H9 (cell line): Measurements from ENCODE around the gene PDXP. TPM values are rescaled to one million over a fixed set of nuclear protein-coding genes. Genes with fewer than 3 reads are reported as not detected.

Experiments used
- DNase-seq: peaks from one replicate; pipeline ENCODE4 v3.0.0-alpha.2; 2017
- H2AFZ ChIP-seq: one replicate; pipeline ENCODE4 v1.6.1; 2013; ENCODE audit warnings: mild to moderate bottlenecking, low read length, control low read depth, moderate library complexity
- H2AK5ac ChIP-seq: 2 replicates; pipeline ENCODE4 v1.6.1; 2013; ENCODE audit warnings: low read length, control low read depth, mixed read lengths; ENCODE audit not compliant: insufficient read length
- H2BK120ac ChIP-seq: one replicate; pipeline ENCODE4 v1.6.1; 2013; ENCODE audit warnings: low read depth, mild to moderate bottlenecking, low read length, control low read depth, inconsistent platforms; ENCODE audit not compliant: poor library complexity, severe bottlenecking
- H2BK12ac ChIP-seq: 2 replicates; pipeline ENCODE4 v1.6.1; 2013; ENCODE audit warnings: low read length, control low read depth, mixed read lengths, low read depth; ENCODE audit not compliant: insufficient read length
- H2BK15ac ChIP-seq: 2 replicates; pipeline ENCODE4 v1.6.1; 2013; ENCODE audit warnings: low read depth, low read length, control low read depth
- H2BK20ac ChIP-seq: one replicate; pipeline ENCODE4 v1.6.1; 2013; ENCODE audit warnings: low read depth, mild to moderate bottlenecking, low read length, control low read depth, inconsistent platforms; ENCODE audit not compliant: poor library complexity, severe bottlenecking
- H2BK5ac ChIP-seq: 2 replicates; pipeline ENCODE4 v1.6.1; 2013; ENCODE audit warnings: low read length, control low read depth, mixed read lengths; ENCODE audit not compliant: insufficient read length
- H3K14ac ChIP-seq: 2 replicates; pipeline ENCODE4 v1.6.1; 2013; ENCODE audit warnings: low read length, control low read depth; ENCODE audit not compliant: insufficient read depth
- H3K18ac ChIP-seq: 2 replicates; pipeline ENCODE4 v1.6.1; 2013; ENCODE audit warnings: low read depth, mild to moderate bottlenecking, mixed read lengths, low read length, control low read depth; ENCODE audit not compliant: insufficient read length
- H3K23ac ChIP-seq: 2 replicates; pipeline ENCODE4 v1.6.1; 2013; ENCODE audit warnings: low read length, control low read depth, mixed read lengths, low read depth; ENCODE audit not compliant: insufficient read length
- H3K23me2 ChIP-seq: 2 replicates; pipeline ENCODE4 v1.6.1; 2013; ENCODE audit warnings: low read depth, mild to moderate bottlenecking, mixed read lengths, low read length, control low read depth; ENCODE audit not compliant: insufficient read length, poor library complexity, severe bottlenecking
- H3K27ac ChIP-seq: 2 replicates; pipeline ENCODE4 v1.5.1; 2013; ENCODE audit warnings: low read length, control low read depth, mixed read lengths, low read depth; ENCODE audit not compliant: insufficient read length
- H3K27me3 ChIP-seq: 2 replicates; pipeline ENCODE4 v1.6.1; 2013; ENCODE audit warnings: low read length, control low read depth, inconsistent platforms; ENCODE audit not compliant: insufficient read depth
- H3K4ac ChIP-seq: 2 replicates; pipeline ENCODE4 v1.6.1; 2013; ENCODE audit warnings: low read depth, mild to moderate bottlenecking, control low read depth, inconsistent platforms, low read length, moderate library complexity
- H3K4me1 ChIP-seq: 2 replicates; pipeline ENCODE4 v1.6.1; 2013; ENCODE audit warnings: low read length, control low read depth, inconsistent platforms; ENCODE audit not compliant: insufficient read depth
- H3K4me2 ChIP-seq: 2 replicates; pipeline ENCODE4 v1.6.1; 2013; ENCODE audit warnings: low read length, control low read depth, mixed read lengths; ENCODE audit not compliant: insufficient read length, insufficient read depth
- H3K56ac ChIP-seq: 2 replicates; pipeline ENCODE4 v1.6.1; 2013; ENCODE audit warnings: low read depth, mild to moderate bottlenecking, mixed read lengths, low read length, control low read depth; ENCODE audit not compliant: insufficient read length
- H3K79me1 ChIP-seq: 2 replicates; pipeline ENCODE4 v1.6.1; 2013; ENCODE audit warnings: low read depth, mild to moderate bottlenecking, moderate library complexity, low read length, control low read depth, inconsistent platforms; ENCODE audit not compliant: insufficient read depth, poor library complexity, severe bottlenecking
- H3K79me2 ChIP-seq: 2 replicates; pipeline ENCODE4 v1.6.1; 2013; ENCODE audit warnings: low read length, control low read depth, inconsistent platforms; ENCODE audit not compliant: insufficient read depth
- H3K9ac ChIP-seq: 2 replicates; pipeline ENCODE4 v1.6.1; 2013; ENCODE audit warnings: low read length, control low read depth, mixed read lengths; ENCODE audit not compliant: insufficient read length; ENCODE audit errors: extremely low read depth
- H3K9me3 ChIP-seq: one replicate; pipeline ENCODE4 v1.6.1; 2013; ENCODE audit warnings: low read depth, low read length, inconsistent platforms; ENCODE audit not compliant: control insufficient read depth
- H3T11ph ChIP-seq: one replicate; pipeline ENCODE4 v1.6.1; 2013; ENCODE audit warnings: mild to moderate bottlenecking, low read length, control low read depth, inconsistent platforms
- H4K20me1 ChIP-seq: one replicate; pipeline ENCODE4 v1.6.1; 2013; ENCODE audit not compliant: control insufficient read depth, insufficient read length, insufficient read depth
- H4K5ac ChIP-seq: 2 replicates; pipeline ENCODE4 v1.6.1; 2013; ENCODE audit warnings: low read depth, mild to moderate bottlenecking, mixed read lengths, low read length, control low read depth; ENCODE audit not compliant: insufficient read length
- H4K8ac ChIP-seq: replicated peaks from 2 replicates; pipeline ENCODE4 v1.6.1; 2013; ENCODE audit warnings: low read length, control low read depth, mixed read lengths, low read depth; ENCODE audit not compliant: insufficient read length
- H4K91ac ChIP-seq: 2 replicates; pipeline ENCODE4 v1.6.1; 2013; ENCODE audit warnings: low read depth, mild to moderate bottlenecking, moderate library complexity, mixed read lengths, low read length, control low read depth; ENCODE audit not compliant: insufficient read length
- H3K27ac Mint-ChIP-seq, 3 experiments: 2 replicates in 2 of 3; 3 replicates in 1 of 3; pipeline ENCODE4 v1.8.0; 2020 to 2021; ENCODE audit warnings: mixed read lengths in 3 of 3, mild to moderate bottlenecking in 1 of 3, moderate library complexity in 1 of 3
- H3K27me3 Mint-ChIP-seq: 2 replicates; pipeline ENCODE4 v1.8.0; 2021; ENCODE audit warnings: low read depth, mild to moderate bottlenecking, moderate library complexity, mixed read lengths
- H3K36me3 Mint-ChIP-seq, 3 experiments: 2 replicates in 2 of 3; 3 replicates in 1 of 3; pipeline ENCODE4 v1.8.0; 2020 to 2021; ENCODE audit warnings: low read depth in 3 of 3, mixed read lengths in 3 of 3; ENCODE audit not compliant: insufficient read depth in 1 of 3
- H3K4me1 Mint-ChIP-seq, 2 experiments: 2 replicates each; pipeline ENCODE4 v1.8.0; 2020; ENCODE audit warnings: mixed read lengths in 2 of 2
- H3K4me3 Mint-ChIP-seq, 2 experiments: 2 replicates in 1 of 2; 3 replicates in 1 of 2; pipeline ENCODE4 v1.8.0; 2020 to 2021; ENCODE audit warnings: mild to moderate bottlenecking in 2 of 2, mixed read lengths in 2 of 2, moderate library complexity in 1 of 2
- H3K9me3 Mint-ChIP-seq, 2 experiments: 2 replicates in 1 of 2; 3 replicates in 1 of 2; pipeline ENCODE4 v1.8.0; 2020; ENCODE audit warnings: mild to moderate bottlenecking in 2 of 2, mixed read lengths in 2 of 2, moderate library complexity in 1 of 2
- WGBS: extraction: QIAGEN DNeasy Blood & Tissue Kit; methylation state at CpG from one replicate; pipeline ENCODE4 v1.1.7; 2013; ENCODE audit warnings: missing lambda C conversion rate, low lambda C conversion rate, mixed read lengths; ENCODE audit not compliant: insufficient read length; ENCODE audit errors: extremely low coverage; 5-methylcytosine and 5-hydroxymethylcytosine counted together
- total RNA-seq: library from RNA; stranded (reverse); gene quantifications from 2 replicates; pipeline ENCODE4 v1.2.1, GENCODE V29; 2021
- TF ChIP-seq, protein P1 (sequence below): fragments of 200-600 bp; sonication (generic); conservative IDR thresholded peaks from 3 replicates; pipeline ENCODE4 v1.8.0; 2021; ENCODE audit warnings: antibody characterized with exemption, mild to moderate bottlenecking

The PDXP gene
- total RNA-seq, 1 experiment from 2014 or later = 41.0 TPM

DNA sequence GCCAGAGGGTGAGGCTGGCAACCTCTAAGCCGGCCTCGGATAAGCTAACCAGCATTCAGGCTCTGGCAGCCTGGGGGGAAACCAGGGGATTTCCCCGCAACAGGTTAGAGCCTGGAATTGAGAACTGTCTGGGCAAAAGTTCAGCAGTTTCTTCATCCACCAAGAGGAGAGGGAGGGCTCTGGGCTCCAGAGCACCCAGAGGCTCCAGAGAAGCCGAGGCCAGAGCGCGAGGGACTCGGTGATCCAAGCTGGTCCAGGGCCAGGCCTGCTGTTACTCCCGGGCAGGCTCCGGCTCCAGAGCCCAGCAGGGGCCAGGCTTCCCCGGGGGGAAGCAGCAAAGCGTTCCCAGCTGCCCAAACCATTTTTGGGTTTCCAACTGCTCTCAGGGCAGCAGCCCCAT, 32.4 kb upstream of the PDXP start:
- H2BK12ac ChIP-seq = no peak overlapping the region
- no peak overlapping the region for H3K23ac ChIP-seq
- H2BK20ac ChIP-seq = no peak overlapping the region
- no peak overlapping the region for H3K4ac ChIP-seq
- H3K14ac ChIP-seq = no peak overlapping the region
- H3K9me3 ChIP-seq = no peaks in the 10 kb centered on the region
- no peak overlapping the region for H2BK5ac ChIP-seq
- no peaks in the 10 kb centered on the region; a peak in 1 of 5 replicates for H3K9me3 Mint-ChIP-seq
- H3K23me2 ChIP-seq = no peaks in the 10 kb centered on the region
- H3K27ac Mint-ChIP-seq = no peak overlapping the region
- no peak overlapping the region for H4K5ac ChIP-seq
- H3K79me1 ChIP-seq = no peaks in the 10 kb centered on the region
- H2AK5ac ChIP-seq = no peak overlapping the region
- H3K27me3 ChIP-seq = no peaks in the 10 kb centered on the region
- WGBS = no CpG with 5 or more reads among the region's 11 CpGs
- no peak for DNase-seq
- H3K56ac ChIP-seq = no peak overlapping the region
- no peak overlapping the region for H3K4me2 ChIP-seq
- H3K79me2 ChIP-seq = no peaks in the 10 kb centered on the region
- H3K36me3 Mint-ChIP-seq = peaks cover 3 to 25% (median 21%) of the 10 kb centered on the region in 3 experiments; a peak in 6 of 7 replicates
- H3K27me3 Mint-ChIP-seq = no peaks in the 10 kb centered on the region; the same call in 1 of the 2 replicates
- peaks cover 2 to 5% of the 10 kb centered on the region in 2 experiments for H3K4me1 Mint-ChIP-seq
- H3K4me3 Mint-ChIP-seq = no peak overlapping the region
- H4K8ac ChIP-seq = no peak overlapping the region
- TF ChIP-seq, protein P1, sequence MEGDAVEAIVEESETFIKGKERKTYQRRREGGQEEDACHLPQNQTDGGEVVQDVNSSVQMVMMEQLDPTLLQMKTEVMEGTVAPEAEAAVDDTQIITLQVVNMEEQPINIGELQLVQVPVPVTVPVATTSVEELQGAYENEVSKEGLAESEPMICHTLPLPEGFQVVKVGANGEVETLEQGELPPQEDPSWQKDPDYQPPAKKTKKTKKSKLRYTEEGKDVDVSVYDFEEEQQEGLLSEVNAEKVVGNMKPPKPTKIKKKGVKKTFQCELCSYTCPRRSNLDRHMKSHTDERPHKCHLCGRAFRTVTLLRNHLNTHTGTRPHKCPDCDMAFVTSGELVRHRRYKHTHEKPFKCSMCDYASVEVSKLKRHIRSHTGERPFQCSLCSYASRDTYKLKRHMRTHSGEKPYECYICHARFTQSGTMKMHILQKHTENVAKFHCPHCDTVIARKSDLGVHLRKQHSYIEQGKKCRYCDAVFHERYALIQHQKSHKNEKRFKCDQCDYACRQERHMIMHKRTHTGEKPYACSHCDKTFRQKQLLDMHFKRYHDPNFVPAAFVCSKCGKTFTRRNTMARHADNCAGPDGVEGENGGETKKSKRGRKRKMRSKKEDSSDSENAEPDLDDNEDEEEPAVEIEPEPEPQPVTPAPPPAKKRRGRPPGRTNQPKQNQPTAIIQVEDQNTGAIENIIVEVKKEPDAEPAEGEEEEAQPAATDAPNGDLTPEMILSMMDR = no peak
- H3K27ac ChIP-seq = no peak overlapping the region
- no peak overlapping the region for H2BK120ac ChIP-seq
- no peak overlapping the region for H3K18ac ChIP-seq
- H2BK15ac ChIP-seq = no peak overlapping the region
- no peaks in the 10 kb centered on the region for H4K20me1 ChIP-seq
- no peak overlapping the region for H4K91ac ChIP-seq
- peaks cover 2% of the 10 kb centered on the region; the same call in 1 of the 2 replicates for H3K4me1 ChIP-seq
- no peak overlapping the region for H3K9ac ChIP-seq
- H3T11ph ChIP-seq = no peak overlapping the region
- H2AFZ ChIP-seq = no peak overlapping the region
